Effector memory CD8-positive, alpha-beta T cell (primary cell): ENCODE results near the gene LRRC8C.
"Not testable (repeated sequence)": the region's sequence is repeated elsewhere in the genome, so short reads cannot be mapped to it uniquely, and the experiment has no call there.

ENCODE experiments used
- ATAC-seq: fragments of 150-1000 bp; cut with Tn5 transposase; replicated peaks from 2 replicates; pipeline ENCODE4 v1.10.0; 2021; ENCODE audit warnings: mild to moderate bottlenecking, moderate library complexity
- DNase-seq, 3 experiments: peaks; one replicate each; pipeline ENCODE4 v3.0.0; 2021
- H3K27ac Mint-ChIP-seq, 2 donors: one replicate each; pipeline ENCODE4 v1.8.0; 2022; ENCODE audit warnings: mild to moderate bottlenecking in 2 of 2, mixed read lengths in 2 of 2, moderate library complexity in 2 of 2
- H3K27me3 Mint-ChIP-seq, 2 donors: one replicate each; pipeline ENCODE4 v1.8.0; 2022; ENCODE audit warnings: mixed read lengths in 2 of 2
- H3K36me3 Mint-ChIP-seq: one replicate; pipeline ENCODE4 v1.8.0; 2022; ENCODE audit warnings: mild to moderate bottlenecking, moderate library complexity, mixed read lengths; ENCODE audit not compliant: insufficient read depth
- H3K4me1 Mint-ChIP-seq, 2 donors: one replicate each; pipeline ENCODE4 v1.8.0; 2022; ENCODE audit warnings: low read depth in 2 of 2, mixed read lengths in 2 of 2
- H3K4me3 Mint-ChIP-seq, 2 donors: one replicate each; pipeline ENCODE4 v1.8.0; 2022; ENCODE audit warnings: mild to moderate bottlenecking in 2 of 2, mixed read lengths in 2 of 2, moderate library complexity in 2 of 2
- H3K9me3 Mint-ChIP-seq, 2 donors: one replicate each; pipeline ENCODE4 v1.8.0; 2022; ENCODE audit warnings: mixed read lengths in 2 of 2

The LRRC8C gene

DNA sequence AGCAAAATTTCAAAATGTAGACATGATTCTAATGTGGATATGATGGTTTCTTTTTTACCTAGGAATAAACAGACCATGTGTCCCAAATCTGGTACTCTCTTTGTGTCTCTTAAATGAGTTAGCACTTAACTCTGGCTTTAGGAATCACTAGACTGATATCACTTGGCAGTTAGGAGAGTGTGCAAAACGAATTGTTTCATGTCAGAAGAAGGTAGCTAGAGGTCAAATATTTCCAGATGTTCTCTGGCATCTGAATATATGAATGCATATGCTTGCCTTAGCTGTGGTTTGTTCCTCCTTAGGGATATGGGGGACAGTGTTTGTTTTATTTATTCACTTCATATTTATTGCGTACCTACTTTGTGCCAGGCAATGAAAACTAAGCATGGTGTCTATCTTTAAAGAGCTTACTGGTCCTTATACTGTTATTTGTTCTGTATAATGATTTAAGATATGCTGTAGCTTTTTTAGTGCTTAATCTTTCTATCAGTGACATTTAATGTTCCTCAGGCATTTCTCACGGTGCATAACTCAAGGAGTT is 65.2 kb downstream of the LRRC8C start:
- peak overlapping the region; percentile 40 to 82 for H3K4me3 Mint-ChIP-seq
- peaks cover 34 to 76% of the 10 kb centered on the region in 2 donors for H3K4me1 Mint-ChIP-seq
- no peaks in the 10 kb centered on the region for H3K9me3 Mint-ChIP-seq
- peaks cover 25% of the 10 kb centered on the region for H3K36me3 Mint-ChIP-seq
- DNase-seq (no peak), ATAC-seq (no peak)
- H3K27me3 Mint-ChIP-seq = no peaks in the 10 kb centered on the region
- peak overlapping the region; percentile 82 to 98 for H3K27ac Mint-ChIP-seq

GRCh38 chr1:89698624-89699023 is 65.7 kb downstream of the LRRC8C start:
- Mint-ChIP-seq H3K36me3 (peaks cover 25% of the 10 kb centered on the region), H3K4me3 (peak overlapping the region; percentile 65 to 82), H3K9me3 (no peaks in the 10 kb centered on the region), H3K27ac (peak overlapping the region; percentile 82 to 98), H3K27me3 (no peaks in the 10 kb centered on the region), H3K4me1 (peaks cover 34 to 79% of the 10 kb centered on the region in 2 donors)
- ATAC-seq (peak; percentile 84), DNase-seq (no peak)

DNA sequence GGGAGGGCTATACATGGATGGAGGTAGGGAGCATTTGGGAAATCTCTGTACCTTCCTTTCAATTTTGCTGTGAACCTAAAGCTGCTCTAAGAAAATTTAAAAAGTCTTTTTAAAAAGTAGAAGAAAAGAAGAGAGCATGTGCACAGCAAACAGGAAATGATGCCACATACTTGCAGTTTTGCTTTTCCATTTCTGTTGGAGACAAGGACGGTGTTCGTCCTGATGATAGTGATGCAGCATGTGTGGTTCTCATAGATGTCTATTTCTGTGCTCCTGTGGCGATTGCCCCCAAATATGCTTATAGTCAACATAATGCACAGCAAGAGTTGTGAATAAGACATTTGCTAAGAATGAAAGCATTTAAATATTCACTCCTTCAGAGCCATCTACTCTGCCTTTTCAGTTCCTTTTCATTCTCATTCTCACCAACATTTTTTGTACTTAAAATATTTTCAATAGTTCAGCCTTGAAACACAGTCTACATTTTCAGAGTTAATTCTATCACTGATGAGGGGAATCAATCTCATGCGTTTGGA is 66.6 kb downstream of the LRRC8C start:
- Mint-ChIP-seq H3K27me3 (no peaks in the 10 kb centered on the region), H3K27ac (peak overlapping the region; percentile 82 to 98), H3K9me3 (no peaks in the 10 kb centered on the region), H3K36me3 (peaks cover 23% of the 10 kb centered on the region), H3K4me1 (peaks cover 38 to 80% of the 10 kb centered on the region in 2 donors), H3K4me3 (peak overlapping the region; percentile 65 to 82)
- no peak for DNase-seq
- peak; percentile 9 for ATAC-seq

DNA sequence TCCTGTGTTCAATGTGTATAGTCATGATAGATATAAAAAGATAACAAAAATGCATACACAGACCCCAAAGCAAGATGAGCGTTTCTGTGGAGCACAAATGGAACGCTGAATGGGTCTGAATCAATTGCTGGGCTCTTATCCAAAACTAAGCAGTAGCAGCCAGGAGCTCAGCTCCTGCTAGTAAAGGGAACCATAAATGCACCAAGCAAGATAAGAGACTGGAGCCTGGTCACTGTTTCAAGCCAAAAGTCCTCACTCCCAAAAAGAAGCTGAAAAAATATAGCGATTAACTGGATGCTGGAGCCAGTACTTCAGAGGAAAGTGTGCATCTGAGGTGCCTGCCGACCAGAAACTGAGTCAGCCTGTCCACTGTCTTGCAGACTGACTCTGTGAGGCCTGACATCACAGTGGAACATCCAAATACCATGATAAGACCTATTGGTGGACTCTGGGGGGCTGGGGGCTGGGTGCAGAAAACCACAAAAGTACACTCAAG is 68.9 kb downstream of the LRRC8C start:
- H3K9me3 Mint-ChIP-seq = no peaks in the 10 kb centered on the region
- peaks cover 34 to 63% of the 10 kb centered on the region in 2 donors for H3K4me1 Mint-ChIP-seq
- H3K27me3 Mint-ChIP-seq = no peaks in the 10 kb centered on the region
- peak overlapping the region in 1 of 2 donors; percentile 56 for H3K27ac Mint-ChIP-seq
- no peak for ATAC-seq
- H3K4me3 Mint-ChIP-seq = no peak overlapping the region
- no peak for DNase-seq
- peaks cover 23% of the 10 kb centered on the region for H3K36me3 Mint-ChIP-seq

DNA sequence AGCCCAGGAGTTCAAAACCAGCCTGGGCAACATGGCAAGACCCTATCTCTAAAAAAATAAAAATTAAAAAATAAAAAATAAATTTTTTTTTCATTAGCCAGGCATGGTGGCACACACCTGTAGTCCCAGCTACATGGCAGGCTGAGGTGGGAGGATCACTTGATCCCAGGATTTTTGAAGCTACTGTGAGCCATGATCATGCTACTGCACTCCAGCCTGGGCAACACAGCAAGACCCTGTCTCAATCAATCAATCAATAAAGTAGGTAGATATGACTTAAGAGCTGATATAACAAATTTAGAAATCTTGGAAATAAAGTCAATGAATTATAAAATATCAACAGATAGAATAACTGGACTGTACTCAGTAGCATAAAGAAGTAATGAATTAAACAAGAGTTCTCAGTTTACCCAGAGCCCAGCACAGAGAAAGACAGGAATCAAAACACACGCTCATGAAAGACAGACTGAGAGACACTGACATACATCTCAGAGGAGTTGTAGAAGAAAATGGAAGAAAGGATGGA is 69.7 kb downstream of the LRRC8C start:
- Mint-ChIP-seq H3K4me3 (no peak overlapping the region), H3K36me3 (peaks cover 26% of the 10 kb centered on the region), H3K27ac (peak overlapping the region in 1 of 2 donors; percentile 70), H3K27me3 (no peaks in the 10 kb centered on the region), H3K9me3 (no peaks in the 10 kb centered on the region), H3K4me1 (peaks cover 33 to 57% of the 10 kb centered on the region in 2 donors)
- ATAC-seq = no peak
- no peak for DNase-seq

DNA sequence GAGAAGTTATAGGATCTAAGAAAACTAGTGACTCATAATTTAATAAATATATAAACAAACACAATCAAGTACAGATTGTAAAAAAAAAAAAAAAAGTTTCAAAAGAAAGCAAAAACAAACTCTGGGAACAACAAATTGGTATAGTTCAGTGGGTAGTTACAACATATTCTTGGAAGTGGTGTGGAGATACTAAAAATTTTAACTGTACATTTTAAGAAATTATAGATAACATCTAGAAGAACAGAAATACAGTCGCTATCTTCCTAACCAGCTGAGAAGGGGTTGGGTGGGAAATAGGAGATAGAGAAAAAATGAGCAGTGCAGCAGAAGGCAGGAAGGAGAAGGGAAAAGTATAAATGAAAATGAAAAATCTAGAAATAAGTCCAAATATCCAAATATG is 70.5 kb downstream of the LRRC8C start:
- no peak for ATAC-seq
- DNase-seq = no peak
- Mint-ChIP-seq H3K27me3 (no peaks in the 10 kb centered on the region), H3K4me3 (no peak overlapping the region), H3K9me3 (no peaks in the 10 kb centered on the region), H3K4me1 (peaks cover 28 to 55% of the 10 kb centered on the region in 2 donors), H3K27ac (no peak overlapping the region), H3K36me3 (peaks cover 26% of the 10 kb centered on the region)

DNA sequence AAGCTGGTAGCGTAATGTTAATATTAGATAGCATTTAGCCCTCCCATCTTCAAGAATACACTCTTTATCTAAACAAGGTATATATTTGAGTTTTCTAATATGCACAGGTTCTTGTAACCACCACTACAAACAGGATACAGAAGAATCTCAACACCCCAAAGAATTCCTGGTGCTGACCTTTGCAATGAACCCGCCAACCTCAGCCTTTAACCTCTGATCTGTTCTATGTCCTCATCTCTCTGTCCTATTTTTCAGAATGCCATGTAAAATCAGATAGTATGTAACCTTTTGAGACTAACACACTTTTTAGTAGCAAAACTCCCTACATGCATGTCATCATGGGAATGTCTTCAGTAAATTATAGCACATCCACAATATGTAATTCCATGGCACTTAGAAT is 71.1 kb downstream of the LRRC8C start:
- DNase-seq = no peak
- Mint-ChIP-seq H3K4me1 (peaks cover 26 to 55% of the 10 kb centered on the region in 2 donors), H3K27ac (peak overlapping the region; percentile 17 to 69), H3K36me3 (peaks cover 26% of the 10 kb centered on the region), H3K9me3 (no peaks in the 10 kb centered on the region), H3K4me3 (no peak overlapping the region), H3K27me3 (no peaks in the 10 kb centered on the region)
- ATAC-seq = no peak

DNA sequence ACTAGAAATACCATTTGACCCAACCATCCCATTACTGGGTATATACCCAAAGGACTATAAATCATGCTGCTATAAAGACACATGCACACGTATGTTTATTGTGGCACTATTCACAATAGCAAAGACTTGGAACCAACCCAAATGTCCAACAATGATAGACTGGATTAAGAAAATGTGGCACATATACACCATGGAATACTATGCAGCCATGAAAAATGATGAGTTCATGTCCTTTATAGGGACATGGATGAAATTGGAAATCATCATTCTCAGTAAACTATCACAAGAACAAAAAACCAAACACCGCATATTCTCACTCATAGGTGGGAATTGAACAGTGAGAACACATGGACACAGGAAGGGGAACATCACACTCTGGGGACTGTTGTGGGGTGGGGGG is 72.0 kb downstream of the LRRC8C start:
- peak overlapping the region in 1 of 2 donors; percentile 69 for H3K27ac Mint-ChIP-seq
- not testable (repeated sequence) for DNase-seq, H3K9me3 Mint-ChIP-seq, H3K4me3 Mint-ChIP-seq, H3K27me3 Mint-ChIP-seq, ATAC-seq
- peaks cover 26% of the 10 kb centered on the region for H3K36me3 Mint-ChIP-seq
- peaks cover 18 to 47% of the 10 kb centered on the region in 2 donors for H3K4me1 Mint-ChIP-seq

GRCh38 chr1:89705901-89706699 is 73.2 kb downstream of the LRRC8C start:
- no peaks in the 10 kb centered on the region for H3K27me3 Mint-ChIP-seq
- DNase-seq (no peak), ATAC-seq (no peak)
- H3K4me1 Mint-ChIP-seq = peaks cover 12 to 36% of the 10 kb centered on the region in 2 donors
- peak overlapping the region in 1 of 2 donors; percentile 9 for H3K27ac Mint-ChIP-seq
- peaks cover 20% of the 10 kb centered on the region for H3K36me3 Mint-ChIP-seq
- H3K9me3 Mint-ChIP-seq = no peaks in the 10 kb centered on the region
- no peak overlapping the region for H3K4me3 Mint-ChIP-seq

DNA sequence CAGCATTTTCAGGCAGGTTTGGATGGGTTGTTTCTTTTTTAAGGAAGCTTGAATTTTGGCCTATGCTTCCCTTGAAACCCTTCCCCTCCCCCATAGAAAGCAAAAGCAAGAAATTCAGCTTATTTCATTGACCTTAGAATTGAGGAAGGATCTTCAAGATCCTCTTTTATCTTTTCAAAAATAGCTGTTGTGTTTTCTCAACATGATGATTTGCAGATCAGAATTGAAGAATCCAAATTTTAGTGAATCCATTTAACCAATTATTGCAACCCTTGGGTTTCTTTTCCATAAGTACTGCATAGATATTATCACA is 73.7 kb downstream of the LRRC8C start:
- H3K4me1 Mint-ChIP-seq = peaks cover 15 to 39% of the 10 kb centered on the region in 2 donors
- ATAC-seq = no peak
- DNase-seq = no peak
- H3K36me3 Mint-ChIP-seq = peaks cover 14% of the 10 kb centered on the region
- H3K9me3 Mint-ChIP-seq = no peaks in the 10 kb centered on the region
- peak overlapping the region in 1 of 2 donors; percentile 9 for H3K27ac Mint-ChIP-seq
- no peaks in the 10 kb centered on the region for H3K27me3 Mint-ChIP-seq
- no peak overlapping the region for H3K4me3 Mint-ChIP-seq

DNA sequence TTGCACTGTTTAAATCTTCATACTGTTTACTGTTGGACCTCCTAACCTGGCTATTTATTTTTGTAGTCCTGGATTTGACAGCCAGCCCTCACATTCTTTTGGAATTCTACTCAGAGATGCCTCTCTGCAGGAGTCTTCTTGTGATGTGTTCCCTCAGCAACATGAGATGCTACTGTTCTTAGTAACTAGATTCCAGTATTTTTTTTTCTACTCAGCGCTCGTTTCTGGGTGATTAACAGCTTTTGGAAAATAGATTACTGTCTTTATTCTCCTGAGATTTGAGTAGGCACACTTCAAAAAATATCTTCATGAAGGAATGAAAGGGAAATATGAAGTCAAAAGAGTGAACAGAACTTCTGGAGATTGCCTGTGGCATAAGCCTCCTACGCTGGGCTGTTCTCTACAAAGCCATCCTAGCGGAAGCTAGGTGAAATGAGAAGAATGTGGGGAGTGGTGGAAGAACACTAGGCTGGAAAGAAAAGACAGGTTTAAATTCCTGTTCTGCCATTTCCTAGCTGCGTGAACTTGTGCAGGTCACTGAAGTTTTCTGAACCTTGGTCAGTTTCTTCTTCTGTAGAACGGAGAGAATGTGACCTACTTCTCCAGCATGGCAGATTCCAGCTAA is 75.9 kb downstream of the LRRC8C start:
- Mint-ChIP-seq H3K9me3 (no peaks in the 10 kb centered on the region), H3K36me3 (peaks cover 17% of the 10 kb centered on the region), H3K27me3 (no peaks in the 10 kb centered on the region), H3K4me3 (no peak overlapping the region), H3K4me1 (peaks cover 15 to 24% of the 10 kb centered on the region in 2 donors), H3K27ac (peak overlapping the region; percentile 47 to 78)
- DNase-seq (no peak), ATAC-seq (no peak)

DNA sequence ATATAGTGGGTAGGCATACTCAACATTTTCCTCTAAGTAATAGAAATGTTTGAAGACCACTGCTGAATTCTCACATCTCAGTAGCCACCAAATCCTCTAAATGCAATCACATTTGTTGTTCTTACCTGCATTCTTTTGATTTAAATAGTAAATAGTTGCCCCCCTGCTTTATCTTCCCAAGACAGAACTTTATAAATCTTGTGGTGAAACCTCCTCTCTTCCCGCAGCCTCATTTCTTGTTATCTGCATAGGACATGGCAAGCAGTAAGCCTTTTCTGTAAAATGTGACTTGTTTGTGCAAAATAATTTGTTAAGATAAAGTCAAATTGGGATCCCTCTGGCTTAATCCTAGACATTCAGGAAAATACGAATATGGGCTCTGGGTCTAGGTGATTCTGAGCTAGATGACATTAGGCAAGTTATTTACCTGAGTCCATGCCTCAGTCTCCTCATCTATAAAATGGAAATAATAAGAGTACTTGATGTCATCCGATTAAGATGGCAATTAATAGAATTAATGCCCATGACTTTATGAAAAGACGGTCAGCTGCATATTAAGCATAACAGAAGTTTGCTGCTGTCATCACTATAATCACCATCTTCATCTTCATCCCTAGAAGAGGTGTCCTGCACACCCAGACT is 77.7 kb downstream of the LRRC8C start:
- no peak overlapping the region for H3K4me3 Mint-ChIP-seq
- H3K9me3 Mint-ChIP-seq = no peaks in the 10 kb centered on the region
- H3K27me3 Mint-ChIP-seq = no peaks in the 10 kb centered on the region
- DNase-seq (no peak), ATAC-seq (no peak)
- peak overlapping the region in 1 of 2 donors; percentile 11 for H3K27ac Mint-ChIP-seq
- H3K4me1 Mint-ChIP-seq = peaks cover 13 to 27% of the 10 kb centered on the region in 2 donors
- peaks cover 25% of the 10 kb centered on the region for H3K36me3 Mint-ChIP-seq
